Activated CD4-positive, CD25-positive, alpha-beta regulatory T cell treated with anti-CD3 and anti-CD28 coated beads, Interleukin-2, amount 50 U/mL, for 16 hours (primary cell): ENCODE results near the gene C2orf78.
"Not testable (repeated sequence)": the region's sequence is repeated elsewhere in the genome, so short reads cannot be mapped to it uniquely, and the experiment has no call there.

ENCODE experiments used
- DNase-seq: peaks from one replicate; pipeline ENCODE4 v3.0.0-alpha.2; 2020; ENCODE audit warnings: low read depth, low spot score

Gene C2orf78

GRCh38 chr2:73783883-73784282 is at the start of gene C2orf78:
TSS of gene C2orf78 (plus strand) at chr2:73784183. CDS start at chr2:73784310, 127 bp downstream.
- not testable (repeated sequence) for DNase-seq

GRCh38 chr2:73736378-73736777 is 47.6 kb upstream of the C2orf78 start:
- DNase-seq = no peak

GRCh38 chr2:73736855-73737779 is 46.9 kb upstream of the C2orf78 start, which contains the start of gene TPRKB:
TSS of gene TPRKB (minus strand) at chr2:73737345. CDS start at chr2:73734569, 2,776 bp downstream.
- peak; percentile 85 for DNase-seq

- no peak for DNase-seq
Measured at GRCh38 chr2:73739101-73739500, 44.9 kb upstream of the C2orf78 start.

GRCh38 chr2:73740767-73741166 is 43.2 kb upstream of the C2orf78 start:
- no peak for DNase-seq

GRCh38 chr2:73746015-73746876 is 37.7 kb upstream of the C2orf78 start:
- DNase-seq = no peak

GRCh38 chr2:73746877-73747208 is 37.1 kb upstream of the C2orf78 start:
- DNase-seq = no peak

- DNase-seq = no peak
Measured at GRCh38 chr2:73749314-73749713, 34.7 kb upstream of the C2orf78 start.

GRCh38 chr2:73754332-73754731 is 29.7 kb upstream of the C2orf78 start:
- DNase-seq = not testable (repeated sequence)

- DNase-seq = no peak
Measured at GRCh38 chr2:73759285-73759764, 24.7 kb upstream of the C2orf78 start.

- DNase-seq = no peak
Measured at GRCh38 chr2:73759904-73760303, 24.1 kb upstream of the C2orf78 start.

GRCh38 chr2:73762571-73762970 is 21.4 kb upstream of the C2orf78 start:
- no peak for DNase-seq

- no peak for DNase-seq
Measured at GRCh38 chr2:73764945-73765344, 19.0 kb upstream of the C2orf78 start.

- no peak for DNase-seq
Measured at GRCh38 chr2:73766349-73766748, 17.6 kb upstream of the C2orf78 start.

- DNase-seq = no peak
Measured at GRCh38 chr2:73766994-73767393, 17.0 kb upstream of the C2orf78 start.

- no peak for DNase-seq
Measured at GRCh38 chr2:73770725-73771124, 13.3 kb upstream of the C2orf78 start.

GRCh38 chr2:73772819-73773218 is 11.2 kb upstream of the C2orf78 start:
- DNase-seq = no peak

GRCh38 chr2:73776381-73776780 is 7.6 kb upstream of the C2orf78 start:
- no peak for DNase-seq

GRCh38 chr2:73776869-73777519 is 7.0 kb upstream of the C2orf78 start:
- DNase-seq = no peak

- not testable (repeated sequence) for DNase-seq
Measured at GRCh38 chr2:73778867-73779466, 5.0 kb upstream of the C2orf78 start.
